Activated naive CD4-positive, alpha-beta T cell treated with anti-CD3 and anti-CD28 coated beads, Interleukin-2, amount 50 U/mL, for 72 hours (primary cell): ENCODE measurements around the gene TNS3. TPM values are rescaled to one million over a fixed set of nuclear protein-coding genes. Genes with fewer than 3 reads are reported as not detected.
A peak's percentile ranks its signal among the peaks of the same experiment; 100 is the strongest.
"Not testable (repeated sequence)": the region's sequence is repeated elsewhere in the genome, so short reads cannot be mapped to it uniquely, and the experiment has no call there.

ENCODE experiments used
- ATAC-seq, 2 donors: fragments of 150-1000 bp; cut with Tn5 transposase; 2 replicates each; pipeline ENCODE4 v1.10.0; 2021; ENCODE audit warnings: mild to moderate bottlenecking in 2 of 2, moderate library complexity in 2 of 2
- DNase-seq, 2 donors: peaks; one replicate each; pipeline ENCODE4 v3.0.0; 2021 to 2022; ENCODE audit warnings: low spot score in 2 of 2
- H3K27ac Mint-ChIP-seq, 2 donors: one replicate each; pipeline ENCODE4 v1.8.0; 2022; ENCODE audit warnings: mild to moderate bottlenecking in 2 of 2, mixed read lengths in 2 of 2
- H3K36me3 Mint-ChIP-seq, 2 donors: one replicate each; pipeline ENCODE4 v1.8.0; 2022; ENCODE audit warnings: mixed read lengths in 2 of 2
- H3K9me3 Mint-ChIP-seq, 2 donors: one replicate each; pipeline ENCODE4 v1.8.0; 2022; ENCODE audit warnings: mixed read lengths in 2 of 2
- total RNA-seq, 2 donors: library from RNA; stranded (reverse); gene quantifications; one replicate each; pipeline ENCODE4 v1.2.3, GENCODE V29; 2022

TNS3 gene
- total RNA-seq, 2 donors from 2014 or later: 0.23 to 1.7 TPM

GRCh38 chr7:47588704-47589225, 6.9 kb upstream of the TNS3 start:
- ATAC-seq: no peak
- no peaks in the 10 kb centered on the region for H3K36me3 Mint-ChIP-seq
- no peak for DNase-seq
- H3K9me3 Mint-ChIP-seq: peaks cover 0 to 5% of the 10 kb centered on the region in 2 donors
- H3K27ac Mint-ChIP-seq: no peak overlapping the region

DNA sequence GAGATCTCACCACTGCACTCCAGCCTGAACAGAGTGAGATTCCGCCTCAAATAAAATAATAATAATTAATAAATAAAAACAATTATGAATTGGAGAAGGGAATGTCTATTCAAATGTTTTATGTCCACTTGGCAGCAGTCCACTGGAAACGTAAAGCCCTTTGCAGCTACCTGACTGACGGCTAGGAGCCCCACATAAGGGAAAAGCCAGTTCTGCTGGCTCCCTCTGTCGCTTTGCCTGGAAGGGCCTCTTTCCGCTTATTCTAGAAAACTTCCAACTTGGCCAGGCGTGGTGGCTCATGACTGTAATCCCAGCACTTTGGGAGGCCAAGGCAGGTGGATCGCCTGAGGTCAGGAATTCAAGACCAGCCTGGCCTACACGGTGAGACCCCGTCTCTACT, 6.1 kb upstream of the TNS3 start:
- peaks cover 0 to 5% of the 10 kb centered on the region in 2 donors for H3K9me3 Mint-ChIP-seq
- no peak overlapping the region for H3K27ac Mint-ChIP-seq
- no peak for ATAC-seq

GRCh38 chr7:47587351-47587750, 5.4 kb upstream of the TNS3 start:
- H3K27ac Mint-ChIP-seq: no peak overlapping the region
- DNase-seq (no peak), ATAC-seq (no peak)
- peaks cover 0 to 9% of the 10 kb centered on the region in 2 donors for H3K36me3 Mint-ChIP-seq
- H3K9me3 Mint-ChIP-seq: peaks cover 0 to 5% of the 10 kb centered on the region in 2 donors

More for the DNA sequence above, 6.1 kb upstream of the TNS3 start:
- DNase-seq: no peak
- peaks cover 0 to 3% of the 10 kb centered on the region in 2 donors for H3K36me3 Mint-ChIP-seq

- peaks cover 0 to 10% of the 10 kb centered on the region in 2 donors for H3K36me3 Mint-ChIP-seq
- ATAC-seq (no peak), DNase-seq (no peak)
- peaks cover 0 to 5% of the 10 kb centered on the region in 2 donors for H3K9me3 Mint-ChIP-seq
- no peak overlapping the region for H3K27ac Mint-ChIP-seq
Observed at GRCh38 chr7:47586925-47587324, 5.0 kb upstream of the TNS3 start.

GRCh38 chr7:47586161-47586670, 4.3 kb upstream of the TNS3 start:
- H3K9me3 Mint-ChIP-seq, H3K27ac Mint-ChIP-seq, ATAC-seq, DNase-seq: not testable (repeated sequence)
- H3K36me3 Mint-ChIP-seq: peaks cover 0 to 10% of the 10 kb centered on the region in 2 donors

DNA sequence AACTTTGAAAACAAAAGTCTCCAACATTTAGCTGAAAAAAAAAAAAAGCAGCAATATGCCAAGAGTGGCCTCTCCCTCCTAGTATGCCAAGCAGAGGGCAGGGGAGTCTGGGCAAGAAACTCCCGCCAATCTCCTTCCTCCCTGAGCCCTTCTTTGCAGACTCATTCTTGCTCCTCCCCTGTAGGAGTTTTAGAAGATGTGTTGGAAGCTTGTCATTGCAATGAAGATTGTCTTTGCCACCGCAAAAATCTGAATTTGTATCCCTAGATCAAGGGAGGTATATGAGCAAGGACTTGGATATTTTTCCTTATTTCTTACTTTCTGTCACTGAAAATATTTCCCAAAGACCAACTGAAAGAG, 2.6 kb upstream of the TNS3 start:
- Mint-ChIP-seq H3K9me3 (peaks cover 0 to 5% of the 10 kb centered on the region in 2 donors), H3K27ac (no peak overlapping the region), H3K36me3 (peaks cover 6 to 16% of the 10 kb centered on the region in 2 donors)
- DNase-seq: no peak
- no peak for ATAC-seq

DNA sequence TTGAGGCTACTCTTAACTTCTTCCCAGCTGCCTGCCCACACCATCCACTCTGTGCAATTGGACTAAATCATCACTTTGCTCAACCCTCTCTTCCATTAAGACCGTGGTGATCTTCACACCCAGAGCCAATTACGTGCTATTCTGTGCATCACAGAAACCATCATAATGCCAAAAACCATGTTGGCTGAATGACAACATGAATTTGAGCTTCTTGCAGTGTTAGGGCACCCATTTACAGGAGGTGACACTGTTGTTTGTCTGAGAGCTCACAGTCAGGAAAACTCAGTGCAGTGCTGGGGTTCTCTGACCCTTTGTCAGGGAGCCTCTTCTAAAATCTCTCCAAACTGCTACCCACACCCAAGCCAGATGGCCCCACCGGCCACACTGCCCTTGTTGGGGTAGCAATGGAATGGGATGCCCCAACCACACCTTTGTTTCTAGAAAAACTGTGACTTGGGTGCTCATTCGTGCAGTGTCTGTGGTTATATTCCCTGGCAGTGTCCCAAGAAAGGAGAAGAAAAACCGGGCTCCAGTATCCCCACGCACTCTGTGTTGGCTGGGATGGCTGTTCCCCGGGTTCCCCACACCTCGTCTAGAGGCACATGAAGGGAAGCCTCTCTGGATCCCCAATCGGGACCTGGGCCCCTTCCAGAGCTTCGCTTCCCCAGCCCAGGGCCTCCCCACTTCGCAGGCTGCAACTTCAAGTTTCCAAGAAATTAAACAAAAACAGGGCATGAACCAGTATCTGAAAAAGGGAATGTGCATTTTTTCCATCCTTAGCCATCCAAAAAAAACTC, 2.0 kb upstream of the TNS3 start:
- ATAC-seq (no peak), DNase-seq (no peak)
- no peak overlapping the region for H3K27ac Mint-ChIP-seq
- peaks cover 6 to 16% of the 10 kb centered on the region in 2 donors for H3K36me3 Mint-ChIP-seq
- peaks cover 0 to 5% of the 10 kb centered on the region in 2 donors for H3K9me3 Mint-ChIP-seq

- ATAC-seq (no peak), DNase-seq (no peak)
- no peak overlapping the region for H3K27ac Mint-ChIP-seq
- peaks cover 6 to 16% of the 10 kb centered on the region in 2 donors for H3K36me3 Mint-ChIP-seq
- peaks cover 0 to 5% of the 10 kb centered on the region in 2 donors for H3K9me3 Mint-ChIP-seq
Observed at GRCh38 chr7:47582764-47583738, 1.1 kb upstream of the TNS3 start.

DNA sequence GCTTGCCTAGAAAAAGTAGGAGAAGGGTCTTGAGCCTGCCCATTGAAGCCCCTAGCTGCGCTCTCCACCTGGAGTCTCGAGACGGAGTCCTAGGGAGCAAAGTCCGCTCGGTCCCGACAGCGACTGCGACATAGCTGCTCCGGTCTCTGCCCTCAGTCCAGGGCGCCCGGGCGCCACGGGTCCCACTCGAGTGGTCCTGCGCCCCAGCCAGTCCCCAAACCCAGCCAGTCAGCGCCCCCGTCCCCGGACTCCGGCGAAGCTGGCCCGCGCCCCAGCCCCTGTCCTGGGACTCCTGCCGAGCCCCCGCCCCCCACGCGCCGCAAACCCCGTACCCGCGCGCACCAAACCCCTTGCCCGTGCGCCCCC, 490 bp downstream of the TNS3 start:
- Mint-ChIP-seq H3K36me3 (peaks cover 6 to 16% of the 10 kb centered on the region in 2 donors), H3K27ac (no peak overlapping the region), H3K9me3 (peaks cover 0 to 5% of the 10 kb centered on the region in 2 donors)
- no peak for DNase-seq
- no peak for ATAC-seq

GRCh38 chr7:47580811-47581331, 1.0 kb downstream of the TNS3 start:
- Mint-ChIP-seq H3K36me3 (peaks cover 6 to 16% of the 10 kb centered on the region in 2 donors), H3K9me3 (peaks cover 0 to 5% of the 10 kb centered on the region in 2 donors), H3K27ac (no peak overlapping the region)
- ATAC-seq (no peak), DNase-seq (no peak)

- no peak for ATAC-seq
- peaks cover 6 to 16% of the 10 kb centered on the region in 2 donors for H3K36me3 Mint-ChIP-seq
Observed at GRCh38 chr7:47580175-47580706, 1.7 kb downstream of the TNS3 start.

DNA sequence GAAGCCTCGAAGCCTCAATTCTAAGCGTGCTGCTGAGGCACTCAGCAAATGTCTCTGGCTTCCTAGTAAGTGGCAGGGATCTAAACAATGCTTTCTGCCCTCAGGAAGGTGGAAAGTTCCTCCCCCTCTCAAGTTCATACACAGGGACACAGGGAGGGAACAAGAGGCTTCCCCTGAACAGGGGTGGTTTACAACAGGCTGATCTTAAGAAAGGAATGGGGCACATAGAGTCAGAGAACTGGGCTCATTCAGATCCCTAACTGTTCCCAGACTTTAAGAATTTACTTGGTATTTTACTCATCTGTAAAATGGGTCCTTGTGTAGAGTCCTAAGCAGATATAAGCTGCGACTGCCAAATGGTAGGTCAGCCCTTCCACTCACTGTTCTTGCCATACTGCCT, 2.5 kb downstream of the TNS3 start:
- H3K27ac Mint-ChIP-seq: no peak overlapping the region
- DNase-seq (no peak), ATAC-seq (no peak)
- H3K36me3 Mint-ChIP-seq: peaks cover 6 to 16% of the 10 kb centered on the region in 2 donors
- H3K9me3 Mint-ChIP-seq: peaks cover 0 to 4% of the 10 kb centered on the region in 2 donors

More at GRCh38 chr7:47580175-47580706, 1.7 kb downstream of the TNS3 start:
- no peak for DNase-seq
- H3K27ac Mint-ChIP-seq: no peak overlapping the region
- H3K9me3 Mint-ChIP-seq: peaks cover 0 to 2% of the 10 kb centered on the region in 2 donors

GRCh38 chr7:47578579-47579270, 3.2 kb downstream of the TNS3 start:
- no peak overlapping the region for H3K27ac Mint-ChIP-seq
- no peak for DNase-seq
- H3K9me3 Mint-ChIP-seq: peaks cover 0 to 7% of the 10 kb centered on the region in 2 donors
- peak in 1 of 2 donors; percentile 56 for ATAC-seq
- H3K36me3 Mint-ChIP-seq: peaks cover 6 to 16% of the 10 kb centered on the region in 2 donors

GRCh38 chr7:47577321-47577919, 4.5 kb downstream of the TNS3 start:
- Mint-ChIP-seq H3K27ac (no peak overlapping the region), H3K9me3 (peaks cover 0 to 7% of the 10 kb centered on the region in 2 donors), H3K36me3 (peaks cover 6 to 7% of the 10 kb centered on the region in 2 donors)
- DNase-seq (no peak), ATAC-seq (no peak)

GRCh38 chr7:47576866-47577306, 5.0 kb downstream of the TNS3 start:
- ATAC-seq: no peak
- no peak for DNase-seq
- no peak overlapping the region for H3K27ac Mint-ChIP-seq
- peaks cover 5 to 6% of the 10 kb centered on the region in 2 donors for H3K36me3 Mint-ChIP-seq
- H3K9me3 Mint-ChIP-seq: peaks cover 0 to 7% of the 10 kb centered on the region in 2 donors
